ENCODE measurements around the gene DSPP. TPM values are rescaled to one million over a fixed set of nuclear protein-coding genes. Genes with fewer than 3 reads are reported as not detected.

DSPP gene
- total RNA-seq, 1 experiment from 2014 or later, result not detected

DNA sequence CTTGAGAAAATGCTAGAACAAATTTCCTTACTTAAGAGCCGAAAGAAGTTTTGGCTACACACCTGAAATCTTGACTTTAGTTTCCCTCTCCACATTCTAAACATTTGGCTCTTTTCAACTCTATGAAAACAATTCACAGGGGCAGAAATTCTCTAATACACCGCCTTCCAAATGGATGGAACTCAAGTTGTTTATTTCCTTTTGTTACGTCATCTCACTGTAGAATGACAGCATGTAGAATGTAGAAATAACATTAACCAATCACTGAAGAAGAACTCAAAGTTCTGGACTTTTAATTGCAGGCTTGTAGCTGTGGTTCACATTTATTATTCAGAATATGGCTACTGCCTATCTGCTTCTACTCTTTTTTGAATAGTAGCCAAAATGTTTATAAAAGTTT is 43.6 kb downstream of the DSPP start:
- Histone ChIP-seq H2BK12ac (ENCODE audit: insufficient read length, low read depth, low read length) (no peak overlapping the region), H3K23me2 (ENCODE audit: insufficient read length, low read depth, low read length, poor library complexity, severe bottlenecking) (no peaks in the 10 kb centered on the region), H4K91ac (ENCODE audit: insufficient read length, low read depth, low read length) (no peak overlapping the region), H3K27ac (ENCODE audit: insufficient read length, low read depth, low read length) (no peak overlapping the region), H3K14ac (ENCODE audit: insufficient read depth, low read length) (no peak overlapping the region), H3K4me2 (ENCODE audit: insufficient read depth, insufficient read length, low read length) (no peak overlapping the region), H3K79me2 (ENCODE audit: insufficient read depth, low read length) (no peaks in the 10 kb centered on the region), H3K9me3 (ENCODE audit: control insufficient read depth, low read depth, low read length) (no peaks in the 10 kb centered on the region), H3K23ac (ENCODE audit: insufficient read length, low read depth, low read length) (no peak overlapping the region), H2AK5ac (ENCODE audit: insufficient read length, low read length) (no peak overlapping the region), H2BK15ac (ENCODE audit: low read depth, low read length) (no peak overlapping the region), H2AFZ (ENCODE audit: low read length) (no peak overlapping the region), H4K20me1 (ENCODE audit: control insufficient read depth, insufficient read depth, insufficient read length) (no peaks in the 10 kb centered on the region), H2BK120ac (ENCODE audit: low read depth, low read length, poor library complexity, severe bottlenecking) (no peak overlapping the region), H3K4me1 (ENCODE audit: insufficient read depth, low read length) (peaks cover 3% of the 10 kb centered on the region; the same call in 1 of the 2 replicates), H3K4ac (ENCODE audit: low read depth, low read length) (no peak overlapping the region), H4K5ac (ENCODE audit: insufficient read length, low read depth, low read length) (no peak overlapping the region), H3T11ph (ENCODE audit: low read length) (no peak overlapping the region), H3K18ac (ENCODE audit: insufficient read length, low read depth, low read length) (no peak overlapping the region), H2BK5ac (ENCODE audit: insufficient read length, low read length) (no peak overlapping the region), H3K79me1 (ENCODE audit: insufficient read depth, low read depth, low read length, poor library complexity, severe bottlenecking) (no peaks in the 10 kb centered on the region), H4K8ac (replicated peaks; ENCODE audit: insufficient read length, low read depth, low read length) (no peak overlapping the region), H3K9ac (ENCODE audit: extremely low read depth, insufficient read length, low read length) (no peak overlapping the region), H2BK20ac (ENCODE audit: low read depth, low read length, poor library complexity, severe bottlenecking) (no peak overlapping the region), H3K56ac (ENCODE audit: insufficient read length, low read depth, low read length) (no peak overlapping the region), H3K27me3 (ENCODE audit: insufficient read depth, low read length) (no peaks in the 10 kb centered on the region)
- Mint-ChIP-seq H3K9me3 (no peaks in the 10 kb centered on the region; a peak in 1 of 5 replicates), H3K4me1 (peaks cover 13 to 15% of the 10 kb centered on the region in 2 experiments), H3K36me3 (ENCODE audit: insufficient read depth in 1 of 3, low read depth in 3 of 3) (no peaks in the 10 kb centered on the region; a peak in 1 of 7 replicates), H3K27me3 (ENCODE audit: low read depth) (no peaks in the 10 kb centered on the region; the same call in 1 of the 2 replicates), H3K4me3 (no peak overlapping the region), H3K27ac (no peak overlapping the region)
- TF ChIP-seq, protein P1, sequence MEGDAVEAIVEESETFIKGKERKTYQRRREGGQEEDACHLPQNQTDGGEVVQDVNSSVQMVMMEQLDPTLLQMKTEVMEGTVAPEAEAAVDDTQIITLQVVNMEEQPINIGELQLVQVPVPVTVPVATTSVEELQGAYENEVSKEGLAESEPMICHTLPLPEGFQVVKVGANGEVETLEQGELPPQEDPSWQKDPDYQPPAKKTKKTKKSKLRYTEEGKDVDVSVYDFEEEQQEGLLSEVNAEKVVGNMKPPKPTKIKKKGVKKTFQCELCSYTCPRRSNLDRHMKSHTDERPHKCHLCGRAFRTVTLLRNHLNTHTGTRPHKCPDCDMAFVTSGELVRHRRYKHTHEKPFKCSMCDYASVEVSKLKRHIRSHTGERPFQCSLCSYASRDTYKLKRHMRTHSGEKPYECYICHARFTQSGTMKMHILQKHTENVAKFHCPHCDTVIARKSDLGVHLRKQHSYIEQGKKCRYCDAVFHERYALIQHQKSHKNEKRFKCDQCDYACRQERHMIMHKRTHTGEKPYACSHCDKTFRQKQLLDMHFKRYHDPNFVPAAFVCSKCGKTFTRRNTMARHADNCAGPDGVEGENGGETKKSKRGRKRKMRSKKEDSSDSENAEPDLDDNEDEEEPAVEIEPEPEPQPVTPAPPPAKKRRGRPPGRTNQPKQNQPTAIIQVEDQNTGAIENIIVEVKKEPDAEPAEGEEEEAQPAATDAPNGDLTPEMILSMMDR (conservative IDR thresholded peaks at IDR 0.05), result no peak
- WGBS (ENCODE audit: extremely low coverage, insufficient read length, low lambda C conversion rate), result no CpG with 5 or more reads among the region's 3 CpGs
- no peak for DNase-seq
